ENCODE results near the gene RASSF5. TPM values are rescaled to one million over a fixed set of nuclear protein-coding genes. Genes with fewer than 3 reads are reported as not detected.

Gene RASSF5
- total and polyA plus RNA-seq, 9 of the 15 experiments (the other 6 are each of a cell fraction or from before 2014, with no cell fraction given) = 6.1 to 41.0 (median 25.2) TPM

GRCh38 chr1:206582537-206582936 is 75.2 kb downstream of the RASSF5 start (continued):
- TF ChIP-seq E4F1 (CRISPR knock-in tag; IDR thresholded peaks at IDR 0.05; ENCODE audit: borderline replicate concordance) (no peak), MTF1 (CRISPR knock-in tag; IDR thresholded peaks at IDR 0.05; ENCODE audit: borderline replicate concordance) (no peak)

GRCh38 chr1:206582971-206583706 is 75.8 kb downstream of the RASSF5 start:
- DNase-seq (ENCODE audit: extremely low read depth in 1 of 4, low spot score in 3 of 4) = no peak
- Histone ChIP-seq H3K36me3 (ENCODE audit: control insufficient read depth, insufficient read depth, low read length) (peaks cover 65% of the 10 kb centered on the region), H3K79me2 (ENCODE audit: control insufficient read depth, insufficient read depth, low read length) (peaks cover 14% of the 10 kb centered on the region; the same call in 1 of the 3 replicates), H3K9me1 (ENCODE audit: control insufficient read depth, insufficient read depth, low read length) (no peaks in the 10 kb centered on the region), H3K27ac (ENCODE audit: extremely low read depth, low read depth, low read length) (no peak overlapping the region), H3K4me3 (no peak overlapping the region), H4K20me1 (replicated peaks; ENCODE audit: control insufficient read depth, insufficient read depth, low read length) (peaks cover 3% of the 10 kb centered on the region; the same call in 1 of the 2 replicates), H3K9ac (ENCODE audit: insufficient read depth in 1 of 2, low read depth in 2 of 2, low read length in 2 of 2) (peak overlapping the region in 1 of 2 experiments; percentile 18; a peak in 1 of 4 replicates), H3K4me1 (replicated peaks in 1 of 2; ENCODE audit: control insufficient read depth in 2 of 2, insufficient read depth in 2 of 2, low read length in 2 of 2) (peaks cover 9 to 30% of the 10 kb centered on the region in 2 experiments), H3K9me3 (replicated peaks; ENCODE audit: control insufficient read depth, insufficient read depth, low read depth, low read length) (no peaks in the 10 kb centered on the region), H3K27me3 (ENCODE audit: control insufficient read depth in 2 of 2, insufficient read depth in 2 of 2, low read length in 2 of 2) (no peaks in the 10 kb centered on the region), H3K4me2 (ENCODE audit: insufficient read depth, low read length) (no peak overlapping the region), H2AFZ (ENCODE audit: low read depth, low read length) (no peak overlapping the region)
- in situ Hi-C loops (cut with MboI) (loop anchor here (5.0 to 25.0 kb wide), 3 partner anchors 36 to 421 kb away; no protein-coding TSS in a partner anchor), intact Hi-C loops (cut with micrococcal nuclease) (loop anchor here (1.0 kb wide), 3 partner anchors 38 to 93 kb away; no protein-coding TSS in a partner anchor)
- ChIA-PET POLR2A (interaction anchor here (0.5 to 1.8 kb wide), 5 partner anchors 8 to 1168 kb away, joined by 3 to 20 read pairs (median 6); no protein-coding TSS in a partner anchor), CTCF (ENCODE audit: low intra/inter-chr PET ratio) (interaction anchor here (0.5 to 3.7 kb wide), 8 partner anchors 26 to 104 kb away, joined by 3 to 97 read pairs (median 6); no protein-coding TSS in a partner anchor)
- no TSS peak for BruUV-seq (replicated peaks)
- WGBS (ENCODE audit: insufficient coverage, low coverage, missing lambda C conversion rate) = 81% methylated on average over 17 of the region's 18 CpGs
- no peak; the same call in 1 of the 3 replicates for ATAC-seq
- FAIRE-seq = no peak
- no peak for TF ChIP-seq HOXB6 (CRISPR knock-in tag; IDR thresholded peaks at IDR 0.05; ENCODE audit: borderline replicate concordance)
- TF ChIP-seq RERE (CRISPR knock-in tag; IDR thresholded peaks at IDR 0.05; ENCODE audit: borderline replicate concordance) = no peak
- TF ChIP-seq SMARCA5 (IDR thresholded peaks at IDR 0.05) = peak; percentile 78; the same call in 1 of the 2 replicates
- no peak for TF ChIP-seq CHD4 (IDR thresholded peaks at IDR 0.05; ENCODE audit: insufficient read depth, insufficient replicate concordance, low read depth, low read length, poor library complexity, severe bottlenecking)
- no peak for TF ChIP-seq HINFP (tag; conservative IDR thresholded peaks at IDR 0.05; ENCODE audit: low read depth)

Data from K562 (cell line).